GM19455 (cell line): ENCODE data around the gene APOL3.
"Not testable (repeated sequence)": the region's sequence is repeated elsewhere in the genome, so short reads cannot be mapped to it uniquely, and the experiment has no call there.

Experiments used
- ATAC-seq: cut with Tn5 transposase; IDR thresholded peaks from one replicate; pipeline ENCODE4 v1.9.1; 2021; ENCODE audit not compliant: unreplicated experiment

The APOL3 gene

GRCh38 chr22:36193171-36193570, 32.6 kb upstream of the APOL3 start:
- no peak for ATAC-seq

- no peak for ATAC-seq
Observed at GRCh38 chr22:36192542-36192941, 32.0 kb upstream of the APOL3 start.

GRCh38 chr22:36191106-36191836, 30.7 kb upstream of the APOL3 start:
- ATAC-seq = no peak

GRCh38 chr22:36187862-36188261, 27.3 kb upstream of the APOL3 start:
- not testable (repeated sequence) for ATAC-seq

- ATAC-seq = no peak
Observed at GRCh38 chr22:36185828-36186624, 25.5 kb upstream of the APOL3 start.

- no peak for ATAC-seq
Observed at GRCh38 chr22:36184433-36185025, 24.0 kb upstream of the APOL3 start.

GRCh38 chr22:36183446-36183845, 22.9 kb upstream of the APOL3 start:
- ATAC-seq = no peak

- no peak for ATAC-seq
Observed at GRCh38 chr22:36182857-36183256, 22.3 kb upstream of the APOL3 start.

GRCh38 chr22:36182056-36182455, 21.5 kb upstream of the APOL3 start:
- no peak for ATAC-seq

GRCh38 chr22:36180928-36181327, 20.4 kb upstream of the APOL3 start:
- ATAC-seq = no peak

- ATAC-seq = no peak
Observed at GRCh38 chr22:36180038-36180880, 19.7 kb upstream of the APOL3 start.

- no peak for ATAC-seq
Observed at GRCh38 chr22:36177160-36177559, 16.6 kb upstream of the APOL3 start.

- no peak for ATAC-seq
Observed at GRCh38 chr22:36175892-36176291, 15.3 kb upstream of the APOL3 start.

GRCh38 chr22:36171941-36172340, 11.4 kb upstream of the APOL3 start:
- no peak for ATAC-seq

GRCh38 chr22:36166518-36167220, 6.1 kb upstream of the APOL3 start:
- no peak for ATAC-seq

- no peak for ATAC-seq
Observed at GRCh38 chr22:36166086-36166485, 5.5 kb upstream of the APOL3 start.

- ATAC-seq = no peak
Observed at GRCh38 chr22:36165141-36165540, 4.6 kb upstream of the APOL3 start.

- ATAC-seq = no peak
Observed at GRCh38 chr22:36164621-36165020, 4.1 kb upstream of the APOL3 start.

- ATAC-seq = no peak
Observed at GRCh38 chr22:36163497-36163896, 2.9 kb upstream of the APOL3 start.
